CMK (cell line): ENCODE measurements around the gene CRACR2B.

Source experiments
- DNase-seq: peaks from one replicate; pipeline ENCODE4 v3.0.0-alpha.2; 2010; ENCODE audit warnings: low read depth

The CRACR2B gene

GRCh38 chr11:827897-828192, at the start of gene CRACR2B:
CRACR2B (plus strand) TSS chr11:827919; CDS start chr11:828608, 689 bp downstream.
- DNase-seq, result no peak

GRCh38 chr11:778976-779954, 48.5 kb upstream of the CRACR2B start:
- DNase-seq, result no peak

- no peak for DNase-seq
These were observed 47.7 kb upstream of the CRACR2B start for GRCh38 chr11:779955-780532.

GRCh38 chr11:782264-783174, 45.2 kb upstream of the CRACR2B start:
- no peak for DNase-seq

GRCh38 chr11:783581-784015, 44.1 kb upstream of the CRACR2B start:
- no peak for DNase-seq

- DNase-seq, result no peak
These were observed 41.3 kb upstream of the CRACR2B start for GRCh38 chr11:786235-787083.

- no peak for DNase-seq
These were observed 40.5 kb upstream of the CRACR2B start for GRCh38 chr11:787084-787675.

- no peak for DNase-seq
These were observed 39.6 kb upstream of the CRACR2B start for GRCh38 chr11:788009-788640.

- DNase-seq, result no peak
These were observed 38.5 kb upstream of the CRACR2B start for GRCh38 chr11:788953-789940.

GRCh38 chr11:789943-790342, 37.8 kb upstream of the CRACR2B start, which contains the start of gene CEND1:
CEND1 (minus strand) TSS chr11:790090; CDS start chr11:788576, 1,514 bp downstream.
- no peak for DNase-seq

GRCh38 chr11:790721-791564, 36.8 kb upstream of the CRACR2B start:
- DNase-seq, result no peak

GRCh38 chr11:791658-792534, 35.8 kb upstream of the CRACR2B start:
- DNase-seq, result no peak

- DNase-seq, result no peak
These were observed 35.2 kb upstream of the CRACR2B start for GRCh38 chr11:792535-792821.

GRCh38 chr11:792873-793272, 34.8 kb upstream of the CRACR2B start:
- DNase-seq, result no peak

GRCh38 chr11:793556-793955, 34.2 kb upstream of the CRACR2B start:
- DNase-seq, result no peak

- DNase-seq, result no peak
These were observed 33.5 kb upstream of the CRACR2B start for GRCh38 chr11:794013-794765.
